SK-N-SH treated with all-trans-retinoic acid at 6 μM for 48 hours (cell line): ENCODE results near the gene MIPOL1.

ENCODE experiments used
- ATAC-seq: fragments of 200-7000 bp; cut with Tn5 transposase; 3 replicates; pipeline ENCODE4 v1.9.1; 2020; ENCODE audit warnings: mild to moderate bottlenecking, moderate library complexity
- ARNTL ChIP-seq: fragments of 450-650 bp; formaldehyde crosslinking; IDR thresholded peaks from 2 replicates; pipeline ENCODE4 v1.5.0; 2020; ENCODE audit warnings: low read depth, mild to moderate bottlenecking, moderate library complexity, borderline replicate concordance
- BACH2 ChIP-seq: fragments of 250-450 bp; sonication (Bioruptor Pico); IDR thresholded peaks from 2 replicates; pipeline ENCODE4 v1.9.0; 2021; ENCODE audit warnings: mild to moderate bottlenecking, borderline replicate concordance
- CREB5 ChIP-seq: fragments of 250-450 bp; sonication (Bioruptor Pico); IDR thresholded peaks from 2 replicates; pipeline ENCODE4 v1.5.1; 2020; ENCODE audit warnings: low read depth, mild to moderate bottlenecking, moderate library complexity
- CSDC2 ChIP-seq: fragments of 250-450 bp; sonication (Bioruptor Pico); IDR thresholded peaks from 2 replicates; pipeline ENCODE4 v1.5.0; 2020; ENCODE audit warnings: mild to moderate bottlenecking, moderate library complexity
- ESRRG ChIP-seq: fragments of 250-450 bp; sonication (Bioruptor Pico); IDR thresholded peaks from 2 replicates; pipeline ENCODE4 v1.6.1; 2021; ENCODE audit warnings: mild to moderate bottlenecking
- GLIS3 ChIP-seq: fragments of 250-450 bp; sonication (Bioruptor Pico); IDR thresholded peaks from 2 replicates; pipeline ENCODE4 v1.5.0; 2020; ENCODE audit warnings: mild to moderate bottlenecking, moderate library complexity
- ISL1 ChIP-seq: fragments of 250-450 bp; sonication (Bioruptor Pico); IDR thresholded peaks from 2 replicates; pipeline ENCODE4 v2.1.2; 2022; ENCODE audit warnings: mild to moderate bottlenecking, moderate library complexity
- OSR1 ChIP-seq: fragments of 250-450 bp; sonication (Bioruptor Pico); IDR thresholded peaks from 2 replicates; pipeline ENCODE4 v1.8.0; 2022; ENCODE audit warnings: moderate library complexity, mild to moderate bottlenecking, inconsistent platforms
- PATZ1 ChIP-seq: fragments of 250-450 bp; sonication (Bioruptor Pico); IDR thresholded peaks from 2 replicates; pipeline ENCODE4 v1.8.0; 2020; ENCODE audit warnings: mild to moderate bottlenecking, moderate library complexity, borderline replicate concordance
- POU6F1 ChIP-seq: fragments of 250-450 bp; sonication (Bioruptor Pico); IDR thresholded peaks from 2 replicates; pipeline ENCODE4 v1.8.0; 2021; ENCODE audit warnings: low read depth, mild to moderate bottlenecking, moderate library complexity, borderline replicate concordance
- PPARA ChIP-seq: fragments of 250-450 bp; sonication (Bioruptor Pico); IDR thresholded peaks from 2 replicates; pipeline ENCODE4 v1.5.0; 2020; ENCODE audit warnings: mild to moderate bottlenecking, borderline replicate concordance
- RARB ChIP-seq: fragments of 250-450 bp; sonication (Bioruptor Pico); IDR thresholded peaks from 2 replicates; pipeline ENCODE4 v1.8.0; 2021; ENCODE audit warnings: mild to moderate bottlenecking, moderate library complexity
- SNAI2 ChIP-seq: fragments of 250-450 bp; sonication (Bioruptor Pico); IDR thresholded peaks from 2 replicates; pipeline ENCODE4 v1.5.0; 2020; ENCODE audit warnings: mild to moderate bottlenecking, moderate library complexity
- TCF4 ChIP-seq: fragments of 250-450 bp; sonication (Bioruptor Pico); IDR thresholded peaks from 2 replicates; pipeline ENCODE4 v1.8.0; 2021; ENCODE audit warnings: mild to moderate bottlenecking, moderate library complexity, borderline replicate concordance
- TOX ChIP-seq: fragments of 250-450 bp; sonication (Bioruptor Pico); IDR thresholded peaks from 2 replicates; pipeline ENCODE4 v1.8.0; 2021; ENCODE audit warnings: mild to moderate bottlenecking, moderate library complexity, borderline replicate concordance
- TSHZ2 ChIP-seq: fragments of 250-450 bp; sonication (Bioruptor Pico); IDR thresholded peaks from 2 replicates; pipeline ENCODE4 v1.5.0; 2020; ENCODE audit warnings: mild to moderate bottlenecking, moderate library complexity
- ZC3H10 ChIP-seq: fragments of 250-450 bp; sonication (Bioruptor Pico); IDR thresholded peaks from 2 replicates; pipeline ENCODE4 v1.5.1; 2021; ENCODE audit warnings: mild to moderate bottlenecking, moderate library complexity
- ZFP3 ChIP-seq: fragments of 250-450 bp; sonication (Bioruptor Pico); IDR thresholded peaks from 2 replicates; pipeline ENCODE4 v1.5.0; 2020; ENCODE audit warnings: mild to moderate bottlenecking, moderate library complexity
- ZFP30 ChIP-seq: fragments of 450-650 bp; formaldehyde crosslinking; IDR thresholded peaks from 2 replicates; pipeline ENCODE4 v1.5.0; 2022; ENCODE audit warnings: mild to moderate bottlenecking, moderate library complexity
- ZNF70 ChIP-seq: fragments of 450-650 bp; formaldehyde crosslinking; IDR thresholded peaks from 2 replicates; pipeline ENCODE4 v1.5.0; 2020; ENCODE audit warnings: mild to moderate bottlenecking, moderate library complexity
- ZNF8 ChIP-seq: fragments of 450-650 bp; formaldehyde crosslinking; IDR thresholded peaks from 2 replicates; pipeline ENCODE4 v1.5.0; 2020; ENCODE audit warnings: mild to moderate bottlenecking, moderate library complexity

Gene MIPOL1

GRCh38 chr14:37403626-37404025 is 205.9 kb downstream of the MIPOL1 start:
- TF ChIP-seq SNAI2 (CRISPR knock-in tag) (no peak), ZC3H10 (CRISPR knock-in tag) (no peak), PPARA (CRISPR knock-in tag) (no peak), CREB5 (CRISPR knock-in tag) (no peak), GLIS3 (CRISPR knock-in tag) (no peak), ZFP3 (CRISPR knock-in tag) (no peak)
- no peak for ATAC-seq

GRCh38 chr14:37406095-37406494 is 208.4 kb downstream of the MIPOL1 start:
- no peak for ATAC-seq
- no peak for TF ChIP-seq SNAI2 (CRISPR knock-in tag)
- TF ChIP-seq ZFP3 (CRISPR knock-in tag), result no peak
- no peak for TF ChIP-seq RARB (CRISPR knock-in tag)
- TF ChIP-seq PATZ1 (CRISPR knock-in tag), result no peak
- no peak for TF ChIP-seq TSHZ2 (CRISPR knock-in tag)
- no peak for TF ChIP-seq ZNF8 (CRISPR knock-in tag)
- TF ChIP-seq ESRRG (CRISPR knock-in tag), result no peak
- TF ChIP-seq OSR1 (CRISPR knock-in tag), result no peak
- TF ChIP-seq BACH2 (CRISPR knock-in tag), result no peak
- no peak for TF ChIP-seq ISL1 (CRISPR knock-in tag)
- no peak for TF ChIP-seq ARNTL (CRISPR knock-in tag)
- TF ChIP-seq CSDC2 (CRISPR knock-in tag), result no peak
- no peak for TF ChIP-seq ZNF70
- no peak for TF ChIP-seq CREB5 (CRISPR knock-in tag)
- TF ChIP-seq TCF4 (CRISPR knock-in tag), result no peak

GRCh38 chr14:37411079-37411735 is 213.5 kb downstream of the MIPOL1 start:
- ATAC-seq, result no peak
- TF ChIP-seq ZC3H10 (CRISPR knock-in tag) (no peak), ZNF70 (no peak), ESRRG (CRISPR knock-in tag) (no peak), RARB (CRISPR knock-in tag) (no peak), ISL1 (CRISPR knock-in tag) (no peak), TOX (CRISPR knock-in tag) (no peak), POU6F1 (CRISPR knock-in tag) (no peak), PPARA (CRISPR knock-in tag) (no peak), SNAI2 (CRISPR knock-in tag) (no peak), TCF4 (CRISPR knock-in tag) (no peak), CSDC2 (CRISPR knock-in tag) (no peak), CREB5 (CRISPR knock-in tag) (no peak), ZFP30 (no peak), OSR1 (CRISPR knock-in tag) (no peak), ZNF8 (CRISPR knock-in tag) (no peak), BACH2 (CRISPR knock-in tag) (no peak), TSHZ2 (CRISPR knock-in tag) (no peak), ARNTL (CRISPR knock-in tag) (no peak), ZFP3 (CRISPR knock-in tag) (no peak)
